ACHN (cell line): ENCODE data around the gene PAPOLG.
"Not testable (repeated sequence)": the region's sequence is repeated elsewhere in the genome, so short reads cannot be mapped to it uniquely, and the experiment has no call there.

Source experiments
- DNase-seq: peaks from one replicate; pipeline ENCODE4 v3.0.0-alpha.2; 2015
- in situ Hi-C: cut with HindIII; loops from 2 replicates; pipeline ENCODE4 v1.10.0; 2017; ENCODE audit warnings: low sequenced_read_pairs, low pct_ligation_motif_present, low pct_unique_long_range_greater_than_20kb

Gene PAPOLG

GRCh38 chr2:60764736-60765534, 8.9 kb downstream of the PAPOLG start:
- no peak for DNase-seq

DNA sequence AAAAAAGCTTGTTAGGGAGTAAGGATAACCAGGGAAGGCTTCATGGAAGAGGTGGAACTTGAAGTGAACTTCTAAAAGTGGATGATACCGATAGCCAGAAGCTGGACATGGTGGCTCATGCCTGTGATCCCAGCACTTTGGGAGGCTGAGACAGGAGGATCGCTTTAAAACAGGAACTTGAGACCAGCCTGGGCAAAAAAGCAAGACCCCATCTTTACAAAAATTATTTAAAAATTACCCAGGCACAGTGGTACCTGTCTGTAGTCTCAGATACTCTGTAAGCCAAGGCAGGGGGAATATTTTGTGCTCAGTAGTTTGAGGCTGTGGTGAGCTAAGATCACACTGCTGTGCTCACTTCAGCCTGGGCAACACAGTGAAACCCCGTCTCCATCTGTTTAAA, 10.2 kb downstream of the PAPOLG start:
- no peak for DNase-seq
- in situ Hi-C loops = no loop called here

More at GRCh38 chr2:60764736-60765534, 8.9 kb downstream of the PAPOLG start:
- in situ Hi-C loops = no loop called here

- DNase-seq = no peak
- in situ Hi-C loops = no loop called here
Observed at GRCh38 chr2:60771508-60771907, 15.4 kb downstream of the PAPOLG start.

DNA sequence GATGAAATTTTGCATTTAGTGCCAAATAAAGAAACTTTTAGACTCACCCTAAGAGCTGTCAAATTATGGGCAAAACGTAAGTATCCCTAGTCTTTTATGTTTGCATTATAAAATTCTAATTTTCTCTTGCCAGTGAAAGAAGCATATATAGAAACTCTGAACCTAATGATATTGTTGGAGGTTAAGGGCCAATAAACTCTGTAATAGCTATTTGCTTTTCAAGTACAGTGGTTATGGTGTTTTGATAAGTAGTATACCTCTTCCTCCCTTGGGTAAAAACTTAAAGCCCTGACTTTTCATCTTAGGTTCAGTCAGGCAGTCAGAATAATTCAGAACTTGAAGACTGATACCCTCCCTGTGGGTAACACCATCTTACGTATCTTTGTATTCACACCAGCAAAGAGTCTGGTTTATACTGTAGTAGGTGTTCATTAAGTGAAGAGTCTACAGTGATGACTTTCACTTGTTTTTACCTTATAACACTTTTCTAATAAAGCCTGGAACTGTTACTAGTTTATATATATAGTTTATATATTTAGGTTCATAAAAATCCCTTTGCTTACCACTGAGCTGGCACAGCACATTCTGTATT, 19.1 kb downstream of the PAPOLG start:
- DNase-seq = no peak
- in situ Hi-C loops = no loop called here

DNA sequence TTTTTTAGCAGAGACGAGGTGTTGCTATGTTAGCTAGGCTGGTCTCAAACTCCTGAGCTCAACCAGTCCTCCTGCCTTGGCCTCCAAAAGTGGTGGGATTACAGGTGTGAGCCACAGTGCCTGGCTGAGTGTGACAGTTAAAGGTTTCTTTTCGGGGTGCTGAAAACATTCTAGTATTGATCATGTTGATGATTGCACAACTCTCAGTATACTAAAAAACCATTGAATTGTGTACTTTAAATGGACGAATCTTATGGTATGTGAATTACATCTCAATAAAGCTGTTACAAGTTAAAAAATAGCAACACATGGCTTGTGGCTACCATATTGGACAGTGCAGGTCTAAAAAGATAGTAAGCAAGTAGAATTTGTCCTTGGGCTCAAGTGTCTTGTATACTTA, 22.3 kb downstream of the PAPOLG start:
- no peak for DNase-seq
- in situ Hi-C loops = no loop called here

DNA sequence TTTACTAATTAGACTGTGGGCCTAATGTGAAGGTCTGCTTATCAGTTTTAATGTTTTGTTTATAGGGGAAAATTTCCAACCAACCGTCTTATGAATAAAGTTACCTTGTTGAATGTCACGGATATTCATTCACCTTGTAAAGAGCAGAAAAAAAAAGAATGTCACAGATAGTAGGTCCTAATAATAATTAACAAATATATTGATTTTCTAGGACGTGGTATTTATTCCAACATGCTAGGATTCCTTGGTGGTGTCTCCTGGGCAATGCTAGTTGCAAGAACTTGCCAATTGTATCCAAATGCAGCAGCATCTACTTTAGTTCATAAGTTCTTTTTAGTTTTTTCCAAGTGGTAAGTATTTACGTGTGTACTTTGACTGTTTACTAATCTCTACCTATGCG, 23.4 kb downstream of the PAPOLG start:
- no peak for DNase-seq
- in situ Hi-C loops = no loop called here

DNA sequence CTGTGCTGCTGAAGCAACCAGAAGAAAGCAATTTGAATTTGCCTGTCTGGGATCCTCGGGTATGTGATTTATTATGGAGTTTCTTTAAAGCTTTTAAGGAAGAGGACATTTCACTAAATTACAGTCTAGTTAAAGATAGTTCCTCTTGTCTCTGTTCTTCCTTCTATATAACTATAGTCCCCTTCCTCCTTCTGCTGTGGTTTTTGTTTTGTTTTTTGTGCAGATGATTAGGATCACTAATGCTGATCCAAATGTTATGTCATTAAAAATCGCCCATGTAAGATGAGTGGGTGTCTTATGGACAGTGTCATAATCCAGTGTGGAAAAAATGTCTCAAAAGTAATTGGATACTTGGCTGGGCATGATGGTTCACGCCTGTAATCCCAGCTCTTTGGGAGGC, 24.7 kb downstream of the PAPOLG start:
- in situ Hi-C loops = no loop called here
- DNase-seq = no peak

DNA sequence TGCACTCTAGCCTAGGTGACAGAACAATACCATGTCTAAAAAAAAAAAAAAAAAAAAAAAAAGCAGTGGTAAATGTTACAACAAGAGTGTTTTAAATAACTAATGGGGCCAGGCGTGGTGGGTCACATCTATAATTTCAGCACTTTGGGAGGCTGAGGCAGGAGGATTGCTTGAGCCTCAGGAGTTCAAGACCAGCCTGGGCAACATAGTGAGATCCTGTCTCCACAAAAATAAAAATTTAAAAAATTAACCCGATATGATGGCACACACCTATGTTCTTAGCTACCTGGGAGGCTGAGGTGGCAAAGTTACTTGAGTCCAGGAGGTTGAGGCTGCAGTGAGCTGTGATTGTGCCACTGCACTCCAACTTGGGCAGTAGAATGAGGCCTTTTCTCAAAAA, 37.1 kb downstream of the PAPOLG start:
- DNase-seq = no peak
- in situ Hi-C loops = no loop called here

- DNase-seq = peak; percentile 33
- in situ Hi-C loops = no loop called here
Observed at GRCh38 chr2:60794271-60794863, 38.3 kb downstream of the PAPOLG start.

- no peak for DNase-seq
- in situ Hi-C loops = no loop called here
Observed at GRCh38 chr2:60796573-60797509, 40.8 kb downstream of the PAPOLG start.

DNA sequence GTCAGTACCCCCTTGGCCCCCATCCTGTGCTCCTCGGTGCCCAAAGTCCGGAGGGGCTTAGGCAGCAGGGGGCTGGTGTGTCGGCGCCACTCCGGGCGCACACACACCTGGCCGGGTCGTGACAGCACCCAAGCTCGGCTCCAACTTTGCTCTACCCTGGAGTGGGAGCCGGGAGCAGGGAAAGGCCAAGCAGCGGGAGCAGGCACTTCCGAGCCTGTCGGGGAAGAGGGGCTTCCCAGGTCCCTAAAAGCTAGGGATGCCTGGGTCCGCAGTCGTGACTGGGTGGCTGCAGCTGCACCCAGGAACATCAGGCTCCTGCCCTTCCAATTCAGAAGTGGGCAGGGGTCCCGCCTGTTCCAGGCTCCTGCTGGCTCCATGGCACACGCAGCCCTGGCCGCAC, 48.4 kb downstream of the PAPOLG start:
- in situ Hi-C loops = no loop called here

DNA sequence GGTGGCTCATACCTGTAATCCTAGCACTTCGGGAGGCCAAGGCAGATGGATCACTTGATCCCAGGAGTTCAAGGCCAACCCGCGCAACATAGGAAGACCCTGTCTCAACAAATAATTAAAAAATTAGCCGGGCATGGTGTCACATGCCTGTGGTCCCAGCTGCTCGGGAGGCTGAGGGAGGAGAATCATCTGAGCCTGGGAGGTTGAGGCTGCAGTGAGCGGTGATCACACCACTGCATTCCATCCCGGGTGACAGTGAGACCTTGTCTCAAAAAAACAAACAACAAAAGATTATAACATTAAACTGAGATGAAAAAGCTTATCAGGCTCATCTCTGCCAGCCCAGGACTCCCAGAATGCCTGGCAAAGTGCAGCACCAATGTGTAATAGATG, 50.5 kb downstream of the PAPOLG start:
- no peak for DNase-seq
- in situ Hi-C loops = no loop called here

More for the DNA sequence above, 48.4 kb downstream of the PAPOLG start:
- DNase-seq = no peak

DNA sequence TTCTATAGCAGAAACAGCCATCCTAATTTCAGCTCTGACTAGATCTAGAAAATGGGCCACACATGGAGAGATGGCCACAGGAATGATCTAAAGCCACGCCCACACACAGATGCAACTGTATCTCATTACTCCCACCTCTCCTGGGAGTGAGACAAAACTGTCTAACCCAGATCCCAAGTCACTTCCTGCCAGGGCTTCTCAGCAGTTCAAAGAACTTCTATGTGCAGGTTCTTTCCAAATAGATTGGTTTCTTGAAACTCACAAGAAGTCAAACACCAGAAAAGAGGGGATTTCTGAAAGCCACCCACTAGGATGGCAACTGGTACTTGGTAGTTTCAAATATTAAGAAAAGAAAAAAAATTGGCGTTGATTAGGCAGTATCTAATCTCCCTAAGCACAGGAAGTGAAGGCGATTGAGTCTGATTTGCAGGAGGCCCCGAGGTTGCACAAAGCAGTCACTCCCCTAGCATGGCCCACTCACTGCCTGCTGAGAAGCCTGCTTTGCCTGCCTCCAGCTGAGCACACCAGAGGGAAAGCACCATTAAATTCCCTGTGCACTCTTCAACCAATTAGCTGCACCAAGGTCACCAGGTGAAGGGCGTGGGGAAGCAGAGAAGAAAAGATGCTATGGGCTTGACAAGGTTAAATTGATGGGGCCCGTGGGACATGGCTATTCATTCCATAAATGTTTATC, 51.1 kb downstream of the PAPOLG start:
- in situ Hi-C loops = no loop called here

GRCh38 chr2:60808330-60808801, 52.3 kb downstream of the PAPOLG start:
- in situ Hi-C loops = no loop called here
- no peak for DNase-seq

More for the DNA sequence above, 51.1 kb downstream of the PAPOLG start:
- no peak for DNase-seq

DNA sequence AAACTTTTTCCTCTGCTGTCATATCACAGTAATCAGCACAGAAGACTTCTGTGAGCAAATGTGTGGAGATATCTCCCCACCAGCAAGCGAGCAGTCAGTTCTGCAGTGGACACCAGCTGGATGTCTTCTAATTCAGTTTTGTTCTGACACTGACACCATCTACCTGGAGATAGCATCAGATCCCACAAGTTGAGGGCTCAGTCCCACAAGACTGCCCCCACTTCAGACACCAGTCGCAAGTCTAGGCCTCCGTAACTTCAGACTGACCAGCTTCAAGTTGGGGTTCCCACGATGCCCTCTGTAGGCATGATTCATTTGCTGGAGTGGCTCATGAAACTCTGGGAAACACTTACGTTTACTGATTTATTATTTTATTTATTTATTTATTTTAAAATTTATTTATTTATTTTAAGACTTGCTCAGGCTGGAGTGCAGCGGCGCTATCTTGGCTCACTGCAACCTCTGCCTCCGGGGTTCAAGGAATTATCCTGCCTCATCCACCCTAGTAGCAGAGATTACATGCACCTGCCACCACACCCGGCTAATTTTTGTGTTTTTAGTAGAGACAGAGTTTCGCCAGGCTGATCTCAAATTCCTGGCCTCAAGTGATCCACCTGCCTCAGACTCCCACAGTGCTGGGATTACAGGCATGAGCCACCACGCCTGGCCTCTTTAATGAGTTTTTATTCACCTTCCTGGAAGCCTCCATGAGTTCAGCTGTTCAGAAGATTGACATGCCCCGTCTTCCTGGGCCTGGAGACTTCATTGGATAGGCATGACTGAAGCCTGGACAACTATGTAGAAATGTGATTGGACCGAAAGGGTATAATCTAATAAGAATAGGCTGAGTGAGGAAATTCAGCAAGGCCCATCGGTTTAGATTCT, 55.7 kb downstream of the PAPOLG start:
- DNase-seq = no peak
- in situ Hi-C loops = no loop called here

- DNase-seq, in situ Hi-C loops: not testable (repeated sequence)
Observed at GRCh38 chr2:60817191-60817590, 61.1 kb downstream of the PAPOLG start.

GRCh38 chr2:60818272-60818671, 62.2 kb downstream of the PAPOLG start:
- in situ Hi-C loops = no loop called here
- DNase-seq = peak; percentile 19
